Nephron progenitor cell (in vitro differentiated cells): ENCODE data around the gene ARHGEF12.

Experiments used
- DNase-seq: peaks from one replicate; pipeline ENCODE4 v3.0.0; 2021
- H3K27ac Mint-ChIP-seq: 2 replicates; pipeline ENCODE4 v1.8.0; 2021; ENCODE audit warnings: mild to moderate bottlenecking, moderate library complexity, mixed read lengths
- H3K27me3 Mint-ChIP-seq: 2 replicates; pipeline ENCODE4 v1.8.0; 2021; ENCODE audit warnings: mild to moderate bottlenecking, low read depth, mixed read lengths; ENCODE audit not compliant: poor library complexity
- H3K36me3 Mint-ChIP-seq: 2 replicates; pipeline ENCODE4 v1.8.0; 2021; ENCODE audit warnings: low read depth, mixed read lengths
- H3K4me1 Mint-ChIP-seq: 2 replicates; pipeline ENCODE4 v1.8.0; 2021; ENCODE audit warnings: mixed read lengths
- H3K4me3 Mint-ChIP-seq: 2 replicates; pipeline ENCODE4 v1.8.0; 2021; ENCODE audit warnings: mild to moderate bottlenecking, moderate library complexity, mixed read lengths
- H3K9me3 Mint-ChIP-seq: 2 replicates; pipeline ENCODE4 v1.8.0; 2021; ENCODE audit warnings: mild to moderate bottlenecking, moderate library complexity, mixed read lengths
- TF ChIP-seq, protein P1 (sequence below): fragments of 200-600 bp; sonication (generic); IDR thresholded peaks from 2 replicates; pipeline ENCODE4 v1.5.0; 2021; ENCODE audit warnings: antibody characterized with exemption

The ARHGEF12 gene

DNA sequence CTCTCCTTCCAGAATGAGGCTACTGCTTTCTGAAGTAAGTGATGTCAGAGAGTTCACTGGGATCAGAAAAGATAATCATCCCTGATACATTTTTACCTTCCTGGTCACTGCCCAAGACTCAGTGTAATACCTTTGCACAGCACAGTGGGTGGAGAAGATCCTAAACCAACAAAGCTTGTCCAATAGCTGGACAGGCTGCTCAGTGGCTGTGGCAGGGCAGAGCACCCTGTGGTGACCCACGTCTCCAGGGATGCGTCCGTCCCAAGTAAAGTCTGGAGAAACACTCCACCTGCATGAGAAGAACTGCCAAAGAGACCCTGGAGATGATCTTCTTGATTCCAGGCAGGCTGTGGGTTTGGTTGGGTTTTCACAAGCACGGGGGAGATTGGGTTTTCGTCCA, 42.1 kb upstream of the ARHGEF12 start:
- no peaks in the 10 kb centered on the region for H3K36me3 Mint-ChIP-seq
- no peak overlapping the region for H3K27ac Mint-ChIP-seq
- peaks cover 7% of the 10 kb centered on the region for H3K4me1 Mint-ChIP-seq
- H3K27me3 Mint-ChIP-seq, result peaks cover 65% of the 10 kb centered on the region
- no peak for DNase-seq
- TF ChIP-seq, protein P1, sequence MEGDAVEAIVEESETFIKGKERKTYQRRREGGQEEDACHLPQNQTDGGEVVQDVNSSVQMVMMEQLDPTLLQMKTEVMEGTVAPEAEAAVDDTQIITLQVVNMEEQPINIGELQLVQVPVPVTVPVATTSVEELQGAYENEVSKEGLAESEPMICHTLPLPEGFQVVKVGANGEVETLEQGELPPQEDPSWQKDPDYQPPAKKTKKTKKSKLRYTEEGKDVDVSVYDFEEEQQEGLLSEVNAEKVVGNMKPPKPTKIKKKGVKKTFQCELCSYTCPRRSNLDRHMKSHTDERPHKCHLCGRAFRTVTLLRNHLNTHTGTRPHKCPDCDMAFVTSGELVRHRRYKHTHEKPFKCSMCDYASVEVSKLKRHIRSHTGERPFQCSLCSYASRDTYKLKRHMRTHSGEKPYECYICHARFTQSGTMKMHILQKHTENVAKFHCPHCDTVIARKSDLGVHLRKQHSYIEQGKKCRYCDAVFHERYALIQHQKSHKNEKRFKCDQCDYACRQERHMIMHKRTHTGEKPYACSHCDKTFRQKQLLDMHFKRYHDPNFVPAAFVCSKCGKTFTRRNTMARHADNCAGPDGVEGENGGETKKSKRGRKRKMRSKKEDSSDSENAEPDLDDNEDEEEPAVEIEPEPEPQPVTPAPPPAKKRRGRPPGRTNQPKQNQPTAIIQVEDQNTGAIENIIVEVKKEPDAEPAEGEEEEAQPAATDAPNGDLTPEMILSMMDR, result no peak
- H3K9me3 Mint-ChIP-seq, result no peaks in the 10 kb centered on the region
- no peak overlapping the region for H3K4me3 Mint-ChIP-seq

DNA sequence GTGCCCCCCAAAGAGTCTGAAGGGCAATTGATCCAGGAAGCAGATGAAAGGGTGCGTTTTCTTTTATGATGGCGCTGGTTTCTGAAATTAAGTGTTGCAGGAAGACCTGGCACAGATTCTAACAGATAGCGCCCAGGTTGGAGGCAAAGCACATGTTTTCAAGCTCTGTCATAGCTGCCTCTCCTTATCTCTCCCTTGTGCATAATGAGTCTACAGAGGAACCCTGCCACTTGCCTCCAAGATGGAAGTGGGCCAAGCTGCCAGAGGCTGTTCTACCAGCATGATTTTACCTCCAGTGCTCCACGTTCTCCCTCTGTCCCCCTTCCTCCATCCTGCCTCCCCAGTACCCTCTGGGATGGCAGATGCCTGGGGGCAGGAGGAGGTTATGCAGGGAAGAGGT, 41.1 kb upstream of the ARHGEF12 start:
- DNase-seq, result no peak
- Mint-ChIP-seq H3K4me3 (no peak overlapping the region), H3K4me1 (peaks cover 4% of the 10 kb centered on the region), H3K36me3 (no peaks in the 10 kb centered on the region), H3K27me3 (peaks cover 69% of the 10 kb centered on the region), H3K27ac (no peak overlapping the region), H3K9me3 (no peaks in the 10 kb centered on the region)
- TF ChIP-seq, protein P1, result no peak

DNA sequence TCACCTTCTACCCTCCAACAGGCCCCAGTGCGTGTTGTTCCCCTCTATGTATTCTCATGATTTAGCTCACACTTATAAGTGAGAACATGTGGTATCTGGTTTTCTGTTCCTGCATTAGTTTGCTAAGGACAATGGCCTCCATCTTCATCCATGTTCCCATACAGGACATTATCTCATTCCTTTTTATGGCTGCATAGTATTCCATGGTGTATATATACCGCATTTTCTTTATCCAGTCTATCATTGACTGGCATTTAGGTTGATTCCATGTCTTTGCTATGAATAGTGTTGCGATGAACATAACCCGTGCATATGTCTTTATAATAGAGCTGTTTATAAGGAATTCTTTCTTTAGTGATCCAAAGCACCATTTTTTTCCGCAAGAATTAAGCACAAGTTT, 39.7 kb upstream of the ARHGEF12 start:
- Mint-ChIP-seq H3K36me3 (no peaks in the 10 kb centered on the region), H3K4me1 (peaks cover 5% of the 10 kb centered on the region), H3K9me3 (no peaks in the 10 kb centered on the region), H3K4me3 (no peak overlapping the region), H3K27me3 (peaks cover 60% of the 10 kb centered on the region), H3K27ac (no peak overlapping the region)
- no peak for DNase-seq
- TF ChIP-seq, protein P1, result no peak

DNA sequence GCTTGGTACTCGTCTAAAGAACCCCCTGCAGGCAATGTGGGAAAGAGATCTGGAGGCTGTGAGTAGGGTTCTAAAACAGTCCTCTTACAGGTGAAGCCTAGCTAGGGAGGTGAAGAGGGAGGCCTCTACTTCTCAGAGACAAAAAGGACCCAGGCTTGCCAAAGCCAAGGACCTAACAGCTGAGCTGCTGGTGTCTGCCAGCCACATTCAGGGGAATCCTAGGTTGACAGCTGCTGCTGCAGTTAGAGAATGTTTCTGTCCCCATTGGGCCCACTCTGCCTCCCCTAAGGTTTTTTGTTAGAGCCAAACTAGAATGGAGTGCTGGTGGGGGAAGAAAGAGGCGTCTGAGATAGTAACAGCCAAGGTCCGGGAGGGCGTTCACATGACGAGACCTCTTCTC, 37.8 kb upstream of the ARHGEF12 start:
- H3K4me1 Mint-ChIP-seq, result peaks cover 15% of the 10 kb centered on the region
- H3K27ac Mint-ChIP-seq, result no peak overlapping the region
- H3K36me3 Mint-ChIP-seq, result no peaks in the 10 kb centered on the region
- peaks cover 47% of the 10 kb centered on the region for H3K27me3 Mint-ChIP-seq
- TF ChIP-seq, protein P1, result no peak
- no peaks in the 10 kb centered on the region for H3K9me3 Mint-ChIP-seq
- no peak for DNase-seq
- H3K4me3 Mint-ChIP-seq, result no peak overlapping the region

DNA sequence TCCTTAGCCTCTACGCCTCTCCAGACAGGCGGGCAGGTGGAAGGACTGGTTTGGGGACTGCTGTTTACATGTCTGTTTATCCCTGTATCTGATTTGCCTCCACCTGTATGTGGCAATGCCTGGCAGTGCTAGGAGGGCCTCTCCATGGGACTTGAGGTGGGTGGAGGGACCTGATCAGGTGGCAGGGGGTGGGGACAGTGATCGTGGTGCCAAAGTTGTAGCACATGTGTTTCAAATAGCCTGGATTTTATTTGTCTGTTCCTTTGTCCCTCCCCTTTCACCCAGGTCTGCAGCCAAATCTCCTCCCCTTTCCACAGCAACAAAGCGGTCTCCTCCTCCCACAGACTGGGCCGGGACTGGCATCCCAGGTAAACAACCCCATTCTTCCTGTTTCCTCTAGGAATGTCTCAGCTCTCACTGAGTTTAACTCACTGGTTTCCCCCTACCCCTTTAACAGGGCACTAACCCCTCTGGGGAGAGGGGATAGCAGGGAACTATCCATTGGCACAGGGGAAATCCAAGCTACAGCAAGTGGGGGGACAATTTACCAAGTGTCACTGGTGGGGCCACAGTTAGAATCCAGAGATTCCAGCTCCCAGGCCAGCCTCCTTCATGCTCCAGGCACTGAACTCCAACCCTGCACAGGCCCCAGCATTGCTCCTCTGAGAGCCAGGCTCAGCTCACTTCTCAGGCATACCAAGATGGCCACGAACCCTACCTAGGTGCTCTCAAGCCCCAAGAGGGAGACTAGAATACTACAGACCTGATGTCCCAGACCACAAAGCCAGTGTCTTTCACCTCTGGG, 34.0 kb upstream of the ARHGEF12 start:
- TF ChIP-seq, protein P1, result no peak
- Mint-ChIP-seq H3K27me3 (peaks cover 43% of the 10 kb centered on the region), H3K36me3 (no peaks in the 10 kb centered on the region), H3K4me1 (peaks cover 16% of the 10 kb centered on the region), H3K27ac (no peak overlapping the region), H3K4me3 (no peak overlapping the region), H3K9me3 (no peaks in the 10 kb centered on the region)
- DNase-seq, result no peak
